GM19455 (cell line): Measurements from ENCODE around the gene XRCC5.
A peak's percentile ranks its signal among the peaks of the same experiment; 100 is the strongest.
"Not testable (repeated sequence)": the region's sequence is repeated elsewhere in the genome, so short reads cannot be mapped to it uniquely, and the experiment has no call there.

Experiments
- ATAC-seq: cut with Tn5 transposase; IDR thresholded peaks from one replicate; pipeline ENCODE4 v1.9.1; 2021; ENCODE audit not compliant: unreplicated experiment

XRCC5 gene

DNA sequence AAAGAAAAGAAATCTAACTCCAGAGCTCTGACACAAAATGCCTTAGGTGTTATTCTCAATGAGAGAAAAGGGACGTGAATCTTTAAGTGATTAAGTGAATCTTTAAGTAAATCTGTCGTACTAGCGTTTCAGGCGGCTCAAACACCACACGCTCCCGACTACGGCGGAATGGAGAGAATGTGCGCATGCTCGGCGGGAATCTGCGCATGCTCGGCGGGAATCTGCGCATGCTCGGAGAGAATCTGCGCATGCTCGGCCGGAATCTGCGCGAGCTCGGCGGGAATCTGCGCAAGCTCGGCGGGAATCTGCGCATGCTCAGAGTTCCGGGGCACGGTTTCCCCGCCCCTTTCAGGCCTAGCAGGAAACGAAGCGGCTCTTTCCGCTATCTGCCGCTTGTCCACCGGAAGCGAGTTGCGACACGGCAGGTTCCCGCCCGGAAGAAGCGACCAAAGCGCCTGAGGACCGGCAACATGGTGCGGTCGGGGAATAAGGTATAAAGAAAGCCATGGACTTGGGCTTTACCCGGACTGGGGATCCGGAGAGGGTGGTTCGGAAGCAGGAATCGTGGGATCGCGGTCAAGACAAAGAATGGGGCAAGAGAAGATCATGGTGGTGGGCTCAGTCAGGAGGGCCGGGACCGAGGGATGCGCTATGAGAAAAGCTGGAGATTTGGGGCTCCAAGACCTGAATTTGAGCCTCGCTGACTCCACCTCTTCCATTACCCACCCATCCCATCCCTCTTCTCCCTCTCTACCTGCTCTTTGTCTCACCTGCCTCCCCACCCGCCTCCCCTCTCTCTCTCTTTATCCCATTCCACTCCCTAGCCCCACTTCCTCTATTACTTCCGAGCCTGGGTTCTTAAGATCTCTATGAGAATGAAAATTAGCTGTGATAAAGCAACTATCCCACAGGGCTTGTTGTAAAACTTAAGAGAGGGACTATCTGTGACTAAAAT is at the start of gene XRCC5:
Gene XRCC5, plus strand, starts transcription at position 382 of the 955 bp plus-strand sequence. Its CDS starts 89 bp downstream, at position 471.
- peak; percentile 48 for ATAC-seq

DNA sequence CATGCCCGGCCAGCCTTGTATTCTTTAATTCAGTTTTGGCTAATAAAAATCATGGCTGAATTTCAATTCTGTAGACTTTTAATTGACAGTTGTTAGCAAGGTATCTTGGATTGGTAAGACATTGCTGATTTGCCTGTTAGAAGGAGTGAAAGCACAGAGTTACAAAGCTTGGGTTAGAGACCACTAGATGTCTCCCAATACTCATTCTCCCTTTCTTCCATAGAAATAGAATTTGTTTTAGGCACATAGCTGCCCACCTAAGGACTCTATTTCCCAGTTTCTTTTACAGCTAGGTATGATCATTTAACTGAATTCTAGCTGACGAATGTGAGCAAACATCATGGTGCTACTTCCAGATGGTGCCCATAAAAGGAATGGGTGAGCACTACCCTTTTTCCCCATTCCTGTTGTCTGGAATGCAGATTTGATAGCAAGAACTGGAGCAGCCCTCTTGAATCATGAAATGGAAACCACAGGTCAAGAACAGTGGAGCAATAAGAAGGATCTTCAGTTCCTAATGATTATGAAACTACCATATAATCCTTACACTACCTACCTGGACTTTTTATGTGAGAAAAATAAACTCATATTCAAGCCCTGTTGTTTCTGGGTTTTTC is 45.0 kb upstream of the XRCC5 start:
- ATAC-seq = no peak

DNA sequence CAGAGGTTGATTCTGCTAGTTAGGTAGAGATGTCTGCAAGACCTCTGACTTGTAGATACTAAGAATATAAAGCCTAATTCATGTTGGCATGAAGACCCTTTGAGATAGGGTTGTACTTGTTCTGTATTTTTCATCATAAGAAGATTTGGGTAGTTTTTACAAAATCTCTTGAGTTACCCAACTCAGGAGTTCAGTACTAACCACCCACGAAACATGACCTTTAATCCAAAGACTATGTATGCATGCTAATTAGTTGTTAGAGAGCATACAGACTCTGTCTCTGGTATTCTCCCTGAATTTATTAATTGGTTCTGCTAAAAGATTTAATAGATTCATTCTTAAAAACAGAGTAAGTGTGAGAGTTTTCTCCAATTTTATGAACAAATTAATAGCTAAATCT is 44.5 kb upstream of the XRCC5 start:
- ATAC-seq = no peak

DNA sequence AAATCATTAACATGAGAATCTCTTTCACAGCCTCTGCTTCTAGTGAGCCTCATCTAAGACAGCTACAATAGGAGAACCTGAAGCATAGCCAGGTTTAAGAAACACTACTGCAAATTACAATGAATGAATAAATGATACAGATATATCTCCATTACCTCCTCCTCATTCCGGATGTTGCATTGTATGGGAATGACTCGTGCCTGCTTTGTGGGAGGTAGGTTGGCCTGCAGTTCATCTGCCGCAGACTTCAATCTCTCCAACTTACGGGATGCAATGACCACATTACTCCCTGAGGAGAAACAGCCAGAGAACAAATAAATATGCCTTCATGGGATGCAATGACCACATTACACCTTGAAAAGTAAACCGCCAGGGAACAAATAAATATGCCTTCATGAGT is 42.9 kb upstream of the XRCC5 start:
- no peak for ATAC-seq

DNA sequence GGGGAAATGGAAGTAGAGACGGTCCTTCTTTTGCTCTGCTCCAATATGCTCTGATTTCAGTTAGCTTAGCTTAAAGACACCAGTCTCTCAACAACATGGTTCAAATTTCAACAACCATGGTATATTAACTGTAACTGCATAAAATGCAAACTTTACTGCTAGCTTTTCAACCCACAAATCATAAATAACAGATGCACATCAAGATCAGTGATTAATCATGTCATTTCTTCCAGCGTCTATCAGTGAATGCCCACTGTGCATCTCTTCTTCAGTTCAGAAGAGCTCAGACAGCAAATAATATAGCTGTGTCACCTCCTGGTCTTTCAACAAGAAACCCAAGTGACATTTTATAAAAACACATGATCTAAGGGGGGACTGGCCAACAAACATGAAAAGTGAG is 40.1 kb upstream of the XRCC5 start:
- no peak for ATAC-seq

DNA sequence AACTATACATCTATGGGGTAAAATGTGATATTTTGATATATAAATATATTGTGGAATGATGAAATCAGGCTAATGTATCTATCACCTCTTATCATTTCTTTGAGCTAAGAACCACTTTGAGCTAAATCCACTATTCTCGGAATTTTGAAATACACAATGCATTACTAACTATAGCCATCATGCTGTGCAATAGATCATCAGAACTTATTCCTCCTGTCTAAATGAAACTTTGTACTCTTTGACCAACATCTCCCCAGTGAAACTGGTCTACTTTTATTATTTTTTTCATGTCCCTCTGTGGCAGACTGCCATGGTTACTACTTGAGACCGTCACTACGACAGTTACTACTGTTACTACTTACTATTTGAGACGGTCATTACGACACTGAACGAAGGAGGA is 39.0 kb upstream of the XRCC5 start:
- ATAC-seq = no peak

DNA sequence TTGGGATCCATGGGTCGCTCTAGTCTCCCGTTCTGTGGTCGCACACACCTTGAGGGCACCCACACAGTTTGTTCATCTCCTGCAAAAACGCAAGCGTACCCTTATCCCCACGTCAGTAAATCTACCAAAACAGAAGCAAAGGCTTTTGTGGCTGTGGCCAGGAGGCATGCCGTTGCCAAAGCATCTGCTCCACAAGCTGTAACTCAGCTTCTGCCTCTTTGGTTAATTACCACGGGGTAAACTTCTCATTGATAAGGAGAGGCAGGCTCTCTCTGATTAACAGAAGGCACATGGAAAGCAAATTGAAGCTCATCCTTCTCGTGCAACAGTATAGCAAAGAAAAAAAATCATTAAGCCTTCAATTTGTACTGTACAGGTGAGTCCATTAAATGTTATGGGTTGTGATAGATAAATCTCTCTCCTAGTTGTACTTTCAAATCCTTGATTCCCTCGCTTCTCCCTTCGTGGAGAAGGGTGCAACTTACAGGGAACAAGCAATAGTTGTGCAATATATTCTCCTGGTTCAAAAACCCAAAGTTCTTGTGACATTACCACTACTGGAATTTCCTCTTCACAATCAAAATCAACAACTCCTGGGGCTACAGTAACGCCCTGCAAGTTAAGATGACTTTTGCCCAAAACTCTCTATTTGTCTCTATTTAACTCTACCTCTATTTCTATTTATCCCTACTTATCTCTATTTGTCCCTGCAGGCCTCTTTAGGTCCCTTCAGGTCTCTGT is 37.9 kb upstream of the XRCC5 start:
- no peak for ATAC-seq

DNA sequence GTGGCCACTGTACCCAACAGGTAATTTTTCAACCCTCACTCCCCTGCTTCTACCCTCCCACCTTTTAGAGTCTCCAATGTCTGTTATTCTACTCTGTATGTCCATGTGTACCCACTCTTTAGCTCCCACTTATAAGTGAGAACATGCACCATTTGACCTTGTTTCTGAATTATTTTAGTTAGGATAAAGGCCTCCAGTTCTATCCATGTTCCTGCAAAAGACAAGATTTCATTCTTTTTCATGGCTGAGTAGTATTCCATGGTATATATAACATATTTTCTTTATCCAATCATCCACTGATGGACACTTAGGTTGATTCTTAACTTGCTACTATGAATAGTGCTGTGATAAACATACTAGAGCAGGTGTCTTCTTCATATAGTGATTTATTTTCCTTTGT is 36.7 kb upstream of the XRCC5 start:
- no peak for ATAC-seq

DNA sequence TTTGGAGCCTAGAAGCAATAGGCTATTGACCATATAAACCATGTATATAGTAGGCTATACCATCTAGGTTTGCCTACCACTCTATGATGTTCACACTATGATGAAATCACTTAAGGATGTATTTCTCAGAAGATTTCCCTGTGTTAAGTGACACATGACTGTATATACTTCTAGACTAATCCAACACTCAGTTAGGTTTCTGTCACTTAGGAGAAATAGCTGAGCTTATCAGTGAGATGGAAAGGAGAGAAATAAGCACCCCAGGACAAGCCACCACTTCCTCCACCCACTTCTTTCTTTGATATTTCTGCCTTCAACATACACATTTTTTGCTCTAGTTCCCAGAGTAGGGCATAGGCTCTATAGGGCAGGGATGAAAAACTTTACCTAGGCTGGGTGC is 35.4 kb upstream of the XRCC5 start:
- ATAC-seq = no peak

DNA sequence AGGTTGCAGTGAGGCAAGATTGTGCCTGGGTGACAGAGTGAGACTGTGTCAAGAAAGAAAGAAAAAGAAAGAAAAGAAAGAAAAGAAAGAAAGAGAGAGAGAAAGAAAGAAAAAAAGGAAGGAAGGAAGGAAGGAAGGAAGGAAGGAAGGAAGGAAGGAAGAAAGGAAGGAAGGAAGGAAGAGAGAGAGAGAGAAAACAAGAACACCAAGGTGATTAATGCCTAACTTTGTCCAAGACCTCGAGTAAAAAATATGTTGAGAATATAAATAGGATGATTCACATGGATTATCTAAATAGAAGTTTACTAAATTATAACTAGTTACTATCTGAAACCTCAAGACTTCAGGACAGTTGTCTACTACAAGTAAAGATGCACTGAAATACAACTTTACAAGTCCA is 34.8 kb upstream of the XRCC5 start:
- no peak for ATAC-seq

DNA sequence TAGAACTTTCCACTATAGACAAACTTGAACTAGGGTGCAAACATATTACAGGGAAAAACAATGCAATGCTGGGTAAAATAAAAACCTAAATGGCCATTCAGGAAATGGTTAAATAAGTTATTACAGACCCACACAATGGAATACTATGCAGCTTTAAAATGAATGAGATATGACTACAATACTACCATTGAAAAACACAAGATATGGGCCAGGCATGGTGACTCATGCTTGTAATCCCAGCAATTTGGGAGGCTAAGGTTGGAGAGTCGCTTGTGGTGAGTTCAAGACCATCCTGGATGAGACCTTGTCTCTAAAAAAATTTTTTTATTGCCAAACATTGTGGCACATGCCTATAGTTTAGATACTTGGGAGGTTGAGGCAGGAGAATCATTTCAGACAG is 34.4 kb upstream of the XRCC5 start:
- ATAC-seq = no peak

DNA sequence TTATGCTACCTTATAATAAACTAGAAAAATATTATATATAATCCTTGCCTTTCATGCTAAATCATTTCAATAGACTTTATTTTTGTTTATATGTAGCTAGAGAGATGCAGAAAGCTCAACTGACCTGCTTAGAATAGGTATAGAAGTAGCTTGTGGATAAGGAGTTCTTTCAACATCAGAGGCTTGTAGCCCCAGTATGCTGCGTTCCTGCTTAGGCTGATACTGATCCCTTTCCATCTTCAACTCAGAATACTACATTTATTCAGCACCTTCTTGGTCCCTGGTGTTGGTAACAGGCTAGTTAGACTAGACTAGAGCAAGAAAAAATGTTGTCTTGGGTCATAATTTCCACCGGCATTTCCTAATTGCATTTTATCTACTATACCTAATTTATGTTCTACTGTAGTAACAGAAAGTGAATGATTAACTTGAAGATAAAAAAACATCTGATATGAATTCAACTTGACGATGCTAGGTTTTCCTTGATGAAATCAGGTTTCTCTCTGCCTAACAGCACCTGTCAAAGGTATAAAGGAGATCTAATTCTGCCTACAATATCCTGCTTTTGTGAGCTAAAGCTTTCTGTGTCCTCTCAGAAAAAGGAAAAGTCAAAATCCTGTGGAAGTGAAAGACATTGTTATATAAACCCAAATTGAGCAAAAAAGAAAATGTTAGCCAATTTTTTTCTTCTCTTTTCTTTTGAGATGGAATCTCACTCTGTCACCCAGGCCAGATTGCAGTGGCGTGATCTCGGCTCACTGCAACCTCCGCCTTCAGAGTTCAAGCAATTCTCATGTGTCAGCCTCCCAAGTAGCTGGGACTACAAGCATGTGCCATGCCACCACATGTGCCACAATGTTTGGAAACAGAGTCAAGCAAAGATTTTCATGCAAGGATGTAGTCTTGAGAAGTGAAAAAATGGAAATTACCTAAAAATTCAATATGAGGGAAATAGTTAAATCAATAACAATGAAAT is 33.4 kb upstream of the XRCC5 start:
- ATAC-seq = no peak

DNA sequence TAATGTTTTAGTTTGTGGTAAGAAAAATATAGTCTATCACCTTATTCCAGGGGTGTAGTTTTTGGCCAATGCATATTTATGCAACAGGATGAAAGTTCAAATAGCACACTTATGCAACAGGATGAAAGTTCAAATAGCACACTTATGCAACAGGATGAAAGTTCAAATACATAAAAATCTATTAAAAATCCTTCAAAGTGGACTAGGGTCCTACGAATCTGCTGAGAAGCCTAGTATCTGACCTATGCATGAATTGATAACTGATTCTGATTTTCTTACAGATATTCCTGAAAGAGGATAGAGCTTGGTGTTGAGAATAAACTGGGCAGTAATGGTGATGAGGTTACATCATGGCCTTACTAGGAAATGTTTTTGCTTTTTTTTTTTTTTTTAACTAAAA is 30.4 kb upstream of the XRCC5 start:
- ATAC-seq = no peak

DNA sequence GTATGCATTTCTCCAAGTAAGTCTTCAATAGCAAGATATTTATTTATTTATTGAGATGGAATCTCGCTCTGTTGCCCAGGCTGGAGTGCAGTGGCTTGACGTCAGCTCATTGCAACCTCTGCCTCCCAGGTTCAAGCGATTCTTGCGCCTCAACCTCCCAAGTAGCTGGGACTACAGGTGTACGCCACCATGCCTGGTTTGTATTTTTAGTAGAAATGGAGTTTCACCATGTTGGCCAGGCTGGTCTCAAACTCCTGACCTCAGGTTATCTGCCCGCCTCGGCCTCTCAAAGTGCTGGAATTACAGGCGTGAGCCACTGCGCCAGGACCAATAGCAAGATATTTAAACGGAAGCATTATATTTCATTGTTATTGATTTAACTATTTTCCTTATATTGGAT is 29.1 kb upstream of the XRCC5 start:
- ATAC-seq = not testable (repeated sequence)

DNA sequence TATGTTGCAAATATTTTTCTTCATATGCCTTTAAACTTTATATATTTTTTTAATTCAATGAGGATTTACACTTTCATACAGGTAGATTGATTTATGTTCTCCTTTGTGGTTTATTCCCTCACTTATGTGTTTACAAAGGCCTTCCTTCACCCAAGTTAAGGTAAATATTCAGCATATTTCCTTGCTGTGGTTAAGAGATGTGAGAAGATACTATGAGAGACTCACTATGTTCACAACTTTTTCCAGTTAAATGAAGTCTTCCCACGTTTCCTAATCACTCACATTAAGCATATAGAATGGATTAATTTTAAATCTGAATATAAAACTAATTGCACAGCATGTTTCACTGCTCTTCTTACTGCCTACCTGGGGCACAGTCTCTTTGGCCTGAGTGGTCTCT is 28.1 kb upstream of the XRCC5 start:
- peak; percentile 15 for ATAC-seq

DNA sequence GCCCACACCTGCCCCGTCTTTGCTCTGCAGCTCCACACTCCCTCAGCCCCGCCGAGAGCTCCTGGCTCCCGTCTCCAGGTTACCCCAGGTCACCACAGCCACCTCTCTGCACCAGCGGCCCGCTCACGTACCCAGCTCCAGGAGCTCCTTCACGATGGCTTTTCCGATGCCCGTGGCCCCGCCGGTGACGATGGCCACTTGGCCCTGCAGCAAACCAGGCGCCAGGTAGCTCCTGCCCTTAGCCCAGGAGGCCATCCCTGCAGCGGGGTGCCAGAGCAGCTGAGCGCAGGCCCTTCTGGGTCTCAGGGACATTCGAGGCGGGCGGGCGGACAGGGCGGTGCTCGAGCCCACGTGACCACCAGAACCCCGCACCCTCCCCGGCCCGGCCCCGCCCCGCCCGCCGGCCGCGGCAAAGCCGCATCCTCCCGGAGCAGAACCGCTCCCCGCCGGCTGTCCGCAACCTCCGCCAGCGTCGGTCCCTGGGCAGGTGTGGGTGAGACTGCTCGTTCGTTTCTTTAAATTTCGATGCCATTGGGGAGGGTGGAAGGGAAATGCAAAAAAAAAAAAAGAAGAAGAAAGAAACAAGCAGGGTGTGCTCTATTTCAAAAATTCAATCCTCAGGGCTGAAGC is 27.5 kb upstream of the XRCC5 start, which contains the start of the genes PECR and TMEM169:
Gene PECR, minus strand, starts transcription at position 323 of the 630 bp plus-strand sequence. Its CDS starts 68 bp downstream, at position 255.
Gene TMEM169, plus strand, starts transcription at position 433 of the 630 bp plus-strand sequence. CDS start 14,045 bp downstream, outside the sequence.
- peak; percentile 94 for ATAC-seq

DNA sequence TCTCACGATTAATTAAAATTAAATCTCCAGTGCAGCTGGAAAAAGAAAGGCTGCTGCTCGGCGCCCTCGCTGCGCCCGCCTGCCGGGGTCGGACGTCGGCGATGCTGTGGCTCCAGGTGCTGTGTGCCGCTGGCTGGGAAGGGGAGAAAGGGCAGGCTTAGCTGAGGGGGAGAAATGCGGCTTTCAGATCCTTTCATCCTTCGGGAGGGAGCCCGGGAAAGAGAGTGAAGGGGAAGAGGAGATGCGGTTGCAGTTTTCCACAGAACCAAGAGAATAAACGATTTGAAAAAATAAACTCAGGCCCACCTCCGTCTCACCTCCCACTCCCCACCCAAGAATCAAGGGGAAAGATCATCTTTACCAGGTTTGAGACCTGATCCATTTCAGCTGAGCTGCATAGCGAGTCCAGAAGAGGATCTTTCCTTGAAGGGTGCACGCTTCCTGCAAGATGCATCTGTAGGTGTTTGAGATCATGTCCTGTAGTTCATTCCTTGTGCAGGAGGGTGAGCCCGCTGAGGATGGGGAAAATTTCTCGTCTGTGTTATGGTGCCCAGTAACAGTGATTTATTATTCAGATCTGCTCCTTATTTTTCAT is 26.9 kb upstream of the XRCC5 start:
- ATAC-seq = peak; percentile 23

DNA sequence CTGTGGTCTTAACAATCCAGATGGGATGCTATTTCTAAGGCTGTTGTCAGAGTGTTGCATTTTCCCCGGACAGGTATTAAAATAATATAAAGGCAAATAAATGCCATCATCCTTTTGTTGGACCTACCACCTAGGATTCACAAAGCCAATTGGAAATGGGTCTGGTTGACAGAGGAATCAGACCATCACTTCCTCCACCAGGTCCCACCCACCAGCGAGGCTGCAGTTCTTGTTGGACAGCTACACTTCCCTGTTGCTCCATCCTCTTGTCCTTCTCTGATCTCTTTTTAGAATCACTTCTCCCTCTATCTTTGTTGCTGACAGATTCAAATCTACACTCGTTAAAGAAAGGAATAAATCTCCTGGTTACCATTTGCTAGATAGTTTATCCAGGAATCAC is 26.3 kb upstream of the XRCC5 start:
- no peak for ATAC-seq
